ENCODE data around the gene LSM14B. TPM values are rescaled to one million over a fixed set of nuclear protein-coding genes. Genes with fewer than 3 reads are reported as not detected.
"Not testable (repeated sequence)": the region's sequence is repeated elsewhere in the genome, so short reads cannot be mapped to it uniquely, and the experiment has no call there.

Gene LSM14B
- 10 to 100 TPM; 38.6 to 38.8 TPM for total RNA-seq

DNA sequence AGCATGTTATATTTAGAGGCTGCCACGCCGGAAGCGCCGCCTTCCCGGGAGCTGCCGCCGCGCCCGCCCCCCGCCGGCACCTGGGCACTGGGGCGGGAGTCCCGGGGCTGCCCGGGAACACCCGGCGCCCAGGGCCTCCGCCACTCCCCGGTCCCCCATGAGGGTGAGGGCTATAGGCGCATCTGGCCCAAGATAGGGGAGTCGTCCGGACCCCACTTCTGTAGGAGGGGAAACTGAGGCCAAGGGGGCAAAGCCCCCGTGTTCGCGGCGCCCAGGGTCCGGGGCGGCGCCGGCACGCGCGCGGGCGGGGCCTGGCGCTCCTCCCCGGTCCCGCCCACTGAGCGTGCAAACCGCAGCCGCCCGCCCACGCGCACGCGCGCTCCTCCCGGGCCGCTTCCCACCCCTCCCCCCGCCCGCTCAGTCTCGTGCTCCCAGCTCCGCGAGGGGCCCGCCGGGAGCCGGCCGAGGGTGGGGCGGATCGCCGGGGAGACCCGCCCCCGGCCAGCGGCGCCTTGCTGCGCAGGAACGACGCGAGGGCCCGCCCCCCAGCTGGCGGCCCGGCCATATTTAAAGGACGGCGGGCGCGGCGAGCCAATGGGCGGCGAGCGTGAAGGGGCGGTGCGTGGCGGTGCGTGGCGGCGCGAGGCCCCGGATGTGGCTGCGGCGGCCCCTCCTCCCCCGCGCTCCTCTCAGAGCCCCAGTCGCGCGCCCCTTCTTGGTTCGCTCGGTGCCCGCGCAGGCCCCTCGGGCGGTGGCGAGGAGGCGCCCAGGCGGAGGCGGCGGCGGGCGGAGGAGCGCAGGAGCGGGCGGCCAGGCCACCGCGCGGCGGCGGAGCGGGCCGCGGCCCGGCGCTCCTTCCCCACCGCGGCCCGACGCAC, at the start of gene LSM14B:
Gene LSM14B, plus strand, starts transcription at position 700 of the 878 bp plus-strand sequence. CDS start 192 bp downstream, outside the sequence.
- Histone ChIP-seq H3K36me3 (peaks cover 14% of the 10 kb centered on the region), H3K27ac (peak within 1 kb of the TSS; percentile 93), H3K27me3 (no peaks in the 10 kb centered on the region), H3K4me3 (peak within 1 kb of the TSS; percentile 78), H3K9ac (ENCODE audit: low read depth in 2 of 2, low read length in 2 of 2) (peak within 1 kb of the TSS; percentile 72 to 79), H3K9me3 (no peaks in the 10 kb centered on the region), H3K4me1 (peaks cover 5% of the 10 kb centered on the region)
- intact Hi-C loops (cut with DNase I), result no loop called here
- TF ChIP-seq, protein P1, sequence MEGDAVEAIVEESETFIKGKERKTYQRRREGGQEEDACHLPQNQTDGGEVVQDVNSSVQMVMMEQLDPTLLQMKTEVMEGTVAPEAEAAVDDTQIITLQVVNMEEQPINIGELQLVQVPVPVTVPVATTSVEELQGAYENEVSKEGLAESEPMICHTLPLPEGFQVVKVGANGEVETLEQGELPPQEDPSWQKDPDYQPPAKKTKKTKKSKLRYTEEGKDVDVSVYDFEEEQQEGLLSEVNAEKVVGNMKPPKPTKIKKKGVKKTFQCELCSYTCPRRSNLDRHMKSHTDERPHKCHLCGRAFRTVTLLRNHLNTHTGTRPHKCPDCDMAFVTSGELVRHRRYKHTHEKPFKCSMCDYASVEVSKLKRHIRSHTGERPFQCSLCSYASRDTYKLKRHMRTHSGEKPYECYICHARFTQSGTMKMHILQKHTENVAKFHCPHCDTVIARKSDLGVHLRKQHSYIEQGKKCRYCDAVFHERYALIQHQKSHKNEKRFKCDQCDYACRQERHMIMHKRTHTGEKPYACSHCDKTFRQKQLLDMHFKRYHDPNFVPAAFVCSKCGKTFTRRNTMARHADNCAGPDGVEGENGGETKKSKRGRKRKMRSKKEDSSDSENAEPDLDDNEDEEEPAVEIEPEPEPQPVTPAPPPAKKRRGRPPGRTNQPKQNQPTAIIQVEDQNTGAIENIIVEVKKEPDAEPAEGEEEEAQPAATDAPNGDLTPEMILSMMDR (IDR thresholded peaks at IDR 0.05), result no peak
- DNase-seq, result peak; percentile 94

DNA sequence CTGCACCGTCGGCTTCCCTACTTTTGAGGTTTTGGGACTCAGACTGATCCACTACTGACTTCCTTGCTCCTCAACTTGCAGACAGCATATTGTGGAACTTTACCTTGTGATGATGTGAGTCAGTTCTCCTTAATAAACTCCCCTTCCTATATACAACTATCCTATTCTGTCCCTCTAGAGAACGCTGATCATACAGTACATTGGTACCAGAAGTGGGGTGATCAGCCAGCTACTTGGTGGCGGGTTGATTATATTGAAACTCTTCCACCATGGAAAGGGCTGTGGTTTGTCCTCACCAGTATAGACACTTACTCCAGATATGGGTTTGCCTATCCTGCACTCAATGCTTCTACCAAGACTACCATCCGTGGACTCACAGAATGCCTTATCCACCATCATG, 49.0 kb upstream of the LSM14B start:
- Histone ChIP-seq H3K9ac (ENCODE audit: low read depth in 2 of 2, low read length in 2 of 2) (no peak overlapping the region), H3K9me3 (no peaks in the 10 kb centered on the region), H3K36me3 (no peaks in the 10 kb centered on the region), H3K27ac (no peak overlapping the region), H3K4me3 (no peak overlapping the region), H3K27me3 (no peaks in the 10 kb centered on the region), H3K4me1 (peaks cover 18% of the 10 kb centered on the region)
- TF ChIP-seq, protein P1 (IDR thresholded peaks at IDR 0.05), result no peak
- DNase-seq, result no peak
- intact Hi-C loops (cut with DNase I), result no loop called here

DNA sequence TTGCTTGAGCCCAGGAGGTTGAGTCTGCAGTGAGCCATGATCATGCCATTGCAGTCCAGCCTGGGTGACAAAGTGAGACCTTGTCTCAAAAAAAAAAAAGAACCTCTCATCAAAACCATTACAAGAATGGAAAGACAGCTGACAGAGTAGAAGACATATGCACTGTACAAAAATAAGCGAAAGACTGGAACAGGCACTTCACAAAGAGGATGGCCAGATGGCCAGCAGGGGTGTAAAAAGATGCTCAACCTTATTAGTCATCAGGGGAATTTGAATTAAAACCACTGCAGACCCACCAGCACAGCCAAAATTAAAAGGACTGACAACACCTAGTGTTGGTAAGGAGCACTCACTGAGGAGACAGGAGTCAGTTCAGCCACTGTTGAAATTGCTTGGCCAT, 43.1 kb upstream of the LSM14B start:
- H3K27ac ChIP-seq, result no peak overlapping the region
- no peak overlapping the region for H3K4me3 ChIP-seq
- H3K4me1 ChIP-seq, result no peaks in the 10 kb centered on the region
- no peaks in the 10 kb centered on the region for H3K36me3 ChIP-seq
- DNase-seq, result no peak
- no peaks in the 10 kb centered on the region for H3K9me3 ChIP-seq
- H3K27me3 ChIP-seq, result no peaks in the 10 kb centered on the region
- intact Hi-C loops (cut with DNase I), result no loop called here
- H3K9ac ChIP-seq (ENCODE audit: low read depth in 2 of 2, low read length in 2 of 2), result no peak overlapping the region
- TF ChIP-seq, protein P1 (IDR thresholded peaks at IDR 0.05), result no peak

DNA sequence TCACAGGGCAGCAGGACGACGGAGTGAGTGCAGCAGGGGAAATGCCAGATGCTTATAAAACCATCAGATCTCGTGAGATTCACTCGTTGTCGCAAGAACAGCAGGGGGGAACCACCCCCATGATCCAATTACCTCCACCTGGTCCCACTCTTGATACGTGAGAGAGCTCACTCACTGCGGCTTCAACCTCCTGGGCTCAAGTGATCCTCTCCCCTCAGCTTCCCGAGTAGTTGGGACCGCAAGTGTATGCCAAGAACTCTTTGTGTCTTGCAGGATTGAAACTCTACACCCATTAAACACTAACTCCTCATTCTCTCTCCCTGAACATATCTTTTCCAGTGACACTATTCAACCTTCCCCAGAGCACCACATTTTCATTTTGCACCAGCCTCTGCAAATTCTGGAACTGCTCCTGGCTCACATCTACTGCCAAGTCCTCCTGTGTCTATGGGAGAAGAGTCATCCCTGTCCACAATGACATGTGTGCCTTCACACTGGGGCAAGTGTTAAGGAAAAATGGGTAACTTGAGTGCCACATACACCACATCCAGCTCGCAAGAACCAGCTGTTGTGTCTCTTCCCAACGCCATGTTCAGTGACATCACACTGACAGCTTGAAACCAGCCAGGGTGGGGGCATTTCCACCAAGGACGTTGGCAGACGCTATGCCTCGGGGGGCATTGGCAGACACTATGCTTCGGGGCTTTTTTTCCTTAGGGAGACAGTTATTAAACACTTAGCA, 41.9 kb upstream of the LSM14B start:
- Histone ChIP-seq H3K36me3 (no peaks in the 10 kb centered on the region), H3K4me1 (no peaks in the 10 kb centered on the region), H3K27ac (no peak overlapping the region), H3K4me3 (no peak overlapping the region), H3K9me3 (no peaks in the 10 kb centered on the region), H3K27me3 (no peaks in the 10 kb centered on the region), H3K9ac (ENCODE audit: low read depth in 2 of 2, low read length in 2 of 2) (no peak overlapping the region)
- intact Hi-C loops (cut with DNase I), result no loop called here
- TF ChIP-seq, protein P1 (IDR thresholded peaks at IDR 0.05), result no peak
- DNase-seq, result no peak

DNA sequence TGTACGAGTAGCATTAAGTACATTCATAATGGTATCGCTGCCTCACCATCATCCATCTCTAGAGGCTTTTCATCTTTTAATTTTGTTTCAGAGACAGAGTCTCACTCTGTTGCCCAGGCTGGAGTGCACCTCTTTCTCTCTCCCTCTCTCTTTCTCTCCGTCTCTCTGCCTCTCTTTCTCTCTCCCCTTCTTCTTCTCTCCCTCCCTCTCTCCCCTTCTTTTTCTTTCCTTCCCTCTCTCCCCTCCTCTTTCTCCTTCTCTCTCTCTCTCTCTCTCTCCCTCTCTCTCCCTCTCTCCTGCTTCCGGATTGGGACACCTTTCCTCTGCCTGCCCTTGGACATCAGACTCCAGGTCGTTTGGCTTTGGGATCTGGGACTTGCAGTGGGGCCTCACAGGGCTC, 39.0 kb upstream of the LSM14B start:
- no peaks in the 10 kb centered on the region for H3K4me1 ChIP-seq
- H3K36me3 ChIP-seq, result no peaks in the 10 kb centered on the region
- DNase-seq, result no peak
- no peak overlapping the region for H3K9ac ChIP-seq (ENCODE audit: low read depth in 2 of 2, low read length in 2 of 2)
- no peak overlapping the region for H3K4me3 ChIP-seq
- no peaks in the 10 kb centered on the region for H3K9me3 ChIP-seq
- intact Hi-C loops (cut with DNase I), result no loop called here
- H3K27ac ChIP-seq, result no peak overlapping the region
- no peaks in the 10 kb centered on the region for H3K27me3 ChIP-seq
- TF ChIP-seq, protein P1 (IDR thresholded peaks at IDR 0.05), result no peak

DNA sequence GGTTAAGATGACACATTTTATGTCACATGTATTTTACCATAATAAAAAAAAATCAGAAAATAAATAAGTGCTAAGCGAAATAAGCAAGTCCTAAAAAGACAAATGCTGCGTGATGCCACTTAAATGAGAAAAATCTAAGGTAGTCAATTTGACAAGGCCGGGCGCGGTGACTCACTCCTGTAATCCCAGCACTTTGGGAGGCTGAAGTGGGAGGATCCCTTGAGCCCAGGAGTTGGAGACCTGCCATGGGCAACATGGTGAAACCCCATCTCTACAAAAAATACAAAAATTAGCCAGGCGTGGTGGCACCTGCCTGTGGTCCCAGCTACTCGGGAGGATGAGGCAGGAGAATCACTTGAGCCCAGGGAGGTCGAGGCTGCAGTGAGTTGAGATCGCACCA, 38.1 kb upstream of the LSM14B start:
- H3K36me3 ChIP-seq; H3K9me3 ChIP-seq; intact Hi-C loops (cut with DNase I); H3K4me1 ChIP-seq; H3K9ac ChIP-seq (ENCODE audit: low read depth in 2 of 2, low read length in 2 of 2); H3K27me3 ChIP-seq; H3K4me3 ChIP-seq; DNase-seq; H3K27ac ChIP-seq: not testable (repeated sequence)

All from colonic mucosa (tissue), 4 donors.